Caki2 (cell line): ENCODE data around the gene CEBPE. TPM values are rescaled to one million over a fixed set of nuclear protein-coding genes. Genes with fewer than 3 reads are reported as not detected.

Source experiments
- DNase-seq: peaks from one replicate; pipeline ENCODE4 v3.0.0-alpha.2; 2015; ENCODE audit warnings: low read depth
- in situ Hi-C: cut with HindIII; loops from 2 replicates; pipeline ENCODE4 v1.10.0; 2016; ENCODE audit warnings: low sequenced_read_pairs, low pct_unique_long_range_greater_than_20kb, mixed read lengths
- total RNA-seq: library from RNA; depleted of rRNA; stranded (reverse); fragments of >200 nt; shearing (Covaris generic); gene quantifications from 2 replicates; pipeline ENCODE4 v1.2.3, GENCODE V29; 2014; ENCODE audit warnings: low replicate concordance; rRNA removed

Gene CEBPE
- total RNA-seq: not detected in 2 replicates

GRCh38 chr14:23118506-23119362 is at the start of gene CEBPE:
TSS of gene CEBPE (minus strand) at chr14:23119255. CDS start at chr14:23119091, 164 bp downstream.
- in situ Hi-C loops: no loop called here
- no peak for DNase-seq

- DNase-seq: no peak
- in situ Hi-C loops: no loop called here
These were observed 49.2 kb upstream of the CEBPE start for GRCh38 chr14:23168246-23168645.

- in situ Hi-C loops: no loop called here
- DNase-seq: no peak
These were observed 48.2 kb upstream of the CEBPE start for GRCh38 chr14:23167116-23167847.

- in situ Hi-C loops: no loop called here
- no peak for DNase-seq
These were observed 45.9 kb upstream of the CEBPE start for GRCh38 chr14:23164949-23165348.

- in situ Hi-C loops: no loop called here
- no peak for DNase-seq
These were observed 45.2 kb upstream of the CEBPE start for GRCh38 chr14:23164250-23164649.

- no peak for DNase-seq
- in situ Hi-C loops: no loop called here
These were observed 44.8 kb upstream of the CEBPE start for GRCh38 chr14:23163830-23164229.

- DNase-seq: no peak
- in situ Hi-C loops: no loop called here
These were observed 43.7 kb upstream of the CEBPE start for GRCh38 chr14:23162800-23163199.

- no peak for DNase-seq
- in situ Hi-C loops: no loop called here
These were observed 43.0 kb upstream of the CEBPE start for GRCh38 chr14:23162005-23162404.

- in situ Hi-C loops: no loop called here
- DNase-seq: peak; percentile 23
These were observed 42.0 kb upstream of the CEBPE start for GRCh38 chr14:23160924-23161522.

- in situ Hi-C loops: no loop called here
- no peak for DNase-seq
These were observed 40.5 kb upstream of the CEBPE start for GRCh38 chr14:23159532-23159931.

GRCh38 chr14:23158779-23159178 is 39.7 kb upstream of the CEBPE start:
- in situ Hi-C loops: no loop called here
- no peak for DNase-seq

GRCh38 chr14:23154964-23155587 is 36.0 kb upstream of the CEBPE start:
- peak; percentile 23 for DNase-seq
- in situ Hi-C loops: no loop called here

- in situ Hi-C loops: no loop called here
- no peak for DNase-seq
These were observed 35.1 kb upstream of the CEBPE start for GRCh38 chr14:23153851-23154796.

GRCh38 chr14:23151342-23151741 is 32.3 kb upstream of the CEBPE start:
- in situ Hi-C loops: no loop called here

GRCh38 chr14:23149745-23150144 is 30.7 kb upstream of the CEBPE start:
- in situ Hi-C loops: no loop called here
- no peak for DNase-seq

More at GRCh38 chr14:23151342-23151741, 32.3 kb upstream of the CEBPE start:
- no peak for DNase-seq

- no peak for DNase-seq
- in situ Hi-C loops: no loop called here
These were observed 29.7 kb upstream of the CEBPE start for GRCh38 chr14:23148591-23149249.

GRCh38 chr14:23147676-23148075 is 28.6 kb upstream of the CEBPE start:
- no peak for DNase-seq
- in situ Hi-C loops: no loop called here
